ENCODE results near the gene PAH.

The PAH gene

DNA sequence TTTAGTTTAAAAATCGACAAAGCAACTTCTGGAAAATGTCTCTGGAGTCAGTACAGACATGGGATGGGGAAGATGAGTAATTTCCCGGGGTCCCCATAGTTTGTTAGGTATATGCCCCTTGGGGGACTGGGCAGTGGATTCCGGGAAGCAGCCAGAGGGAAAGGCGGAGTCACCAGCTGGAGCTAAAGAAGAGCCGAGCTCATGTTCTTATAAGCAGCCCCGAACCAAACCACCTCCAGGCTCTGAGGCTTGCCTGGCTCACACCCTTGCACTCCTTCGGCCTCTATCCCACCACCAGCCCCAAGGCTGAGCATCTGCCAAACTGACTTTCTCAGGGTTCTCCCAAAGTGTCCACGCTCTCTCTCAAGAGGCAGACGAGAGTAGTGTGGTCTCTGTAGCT, 117.8 kb downstream of the PAH start:
- Histone ChIP-seq H3K27ac (no peak overlapping the region), H3K4me3 (ENCODE audit: low read depth, low read length) (no peak overlapping the region), H3K27me3 (replicated peaks) (no peaks in the 10 kb centered on the region), H3K36me3 (replicated peaks) (no peaks in the 10 kb centered on the region)
- no peak for DNase-seq
- TF ChIP-seq, protein P1, sequence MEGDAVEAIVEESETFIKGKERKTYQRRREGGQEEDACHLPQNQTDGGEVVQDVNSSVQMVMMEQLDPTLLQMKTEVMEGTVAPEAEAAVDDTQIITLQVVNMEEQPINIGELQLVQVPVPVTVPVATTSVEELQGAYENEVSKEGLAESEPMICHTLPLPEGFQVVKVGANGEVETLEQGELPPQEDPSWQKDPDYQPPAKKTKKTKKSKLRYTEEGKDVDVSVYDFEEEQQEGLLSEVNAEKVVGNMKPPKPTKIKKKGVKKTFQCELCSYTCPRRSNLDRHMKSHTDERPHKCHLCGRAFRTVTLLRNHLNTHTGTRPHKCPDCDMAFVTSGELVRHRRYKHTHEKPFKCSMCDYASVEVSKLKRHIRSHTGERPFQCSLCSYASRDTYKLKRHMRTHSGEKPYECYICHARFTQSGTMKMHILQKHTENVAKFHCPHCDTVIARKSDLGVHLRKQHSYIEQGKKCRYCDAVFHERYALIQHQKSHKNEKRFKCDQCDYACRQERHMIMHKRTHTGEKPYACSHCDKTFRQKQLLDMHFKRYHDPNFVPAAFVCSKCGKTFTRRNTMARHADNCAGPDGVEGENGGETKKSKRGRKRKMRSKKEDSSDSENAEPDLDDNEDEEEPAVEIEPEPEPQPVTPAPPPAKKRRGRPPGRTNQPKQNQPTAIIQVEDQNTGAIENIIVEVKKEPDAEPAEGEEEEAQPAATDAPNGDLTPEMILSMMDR (IDR thresholded peaks at IDR 0.05; ENCODE audit: low read depth, low read length, missing control alignments): no peak
- in situ Hi-C loops (cut with HindIII; ENCODE audit: low pct_ligation_motif_present, low sequenced_read_pairs): no loop called here

DNA sequence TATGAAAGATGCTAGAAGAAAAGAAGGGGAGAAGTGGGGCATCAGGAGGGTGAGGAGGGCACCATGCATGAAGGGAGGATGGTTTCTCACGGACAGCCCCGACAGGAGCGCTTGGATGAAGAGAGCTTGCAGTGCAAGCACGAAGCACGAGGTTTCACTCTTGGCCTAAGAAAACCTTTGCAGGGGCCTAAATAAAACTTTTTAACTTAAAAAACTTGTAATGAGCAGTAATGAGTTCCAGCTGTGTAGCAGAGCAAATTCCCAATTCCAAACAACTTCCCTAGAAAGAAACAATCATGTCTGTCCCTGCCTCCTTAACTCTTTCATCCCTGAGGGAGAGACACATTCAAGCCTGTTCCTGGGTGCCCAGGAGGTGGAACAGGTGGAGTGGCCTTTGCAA, 119.5 kb downstream of the PAH start:
- TF ChIP-seq, protein P1 (IDR thresholded peaks at IDR 0.05; ENCODE audit: low read depth, low read length, missing control alignments): no peak
- no peaks in the 10 kb centered on the region for H3K27me3 ChIP-seq (replicated peaks)
- no peak overlapping the region for H3K4me3 ChIP-seq (ENCODE audit: low read depth, low read length)
- in situ Hi-C loops (cut with HindIII; ENCODE audit: low pct_ligation_motif_present, low sequenced_read_pairs): no loop called here
- DNase-seq: no peak
- no peaks in the 10 kb centered on the region for H3K36me3 ChIP-seq (replicated peaks)
- H3K27ac ChIP-seq: no peak overlapping the region

DNA sequence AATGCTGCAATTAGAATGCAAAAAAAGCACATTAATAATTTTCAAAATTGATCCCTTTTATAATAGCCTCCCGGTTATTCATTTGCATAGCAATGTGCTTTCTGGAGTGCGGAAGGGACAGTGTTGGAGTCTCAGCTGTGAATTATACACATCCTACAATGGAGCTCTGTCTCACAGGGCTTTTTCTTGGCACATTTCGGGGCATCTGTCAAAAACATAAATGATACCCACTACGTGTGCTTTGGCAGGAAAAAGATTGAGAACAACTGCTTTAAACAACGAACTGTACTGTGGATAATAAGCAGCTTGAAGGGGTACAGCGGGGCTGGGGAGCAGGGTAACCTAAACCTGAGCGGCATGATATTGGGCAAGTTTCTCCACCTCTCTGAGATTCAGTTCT, 123.1 kb downstream of the PAH start:
- TF ChIP-seq, protein P1 (IDR thresholded peaks at IDR 0.05; ENCODE audit: low read depth, low read length, missing control alignments): no peak

More for the DNA sequence above, 123.1 kb downstream of the PAH start:
- Histone ChIP-seq H3K27ac (no peak overlapping the region), H3K4me3 (ENCODE audit: low read depth, low read length) (no peak overlapping the region), H3K36me3 (replicated peaks) (no peaks in the 10 kb centered on the region), H3K27me3 (replicated peaks) (no peaks in the 10 kb centered on the region)
- in situ Hi-C loops (cut with HindIII; ENCODE audit: low pct_ligation_motif_present, low sequenced_read_pairs): no loop called here
- no peak for DNase-seq

Measured in brain microvascular endothelial cell (primary cell).